Tibial nerve (tissue), 4 donors: ENCODE measurements around the gene GLI1.

Source experiments
- EP300 ChIP-seq, 2 donors: sonication (generic); formaldehyde crosslinking; IDR thresholded peaks; one replicate each; pipeline ENCODE4 v1.6.1; 2017; ENCODE audit warnings: antibody characterized with exemption in 2 of 2, mild to moderate bottlenecking in 1 of 2
- TF ChIP-seq, protein P1 (sequence below), 5 experiments: fragments of 200-600 bp in 3 of 5; fragments of 450-650 bp in 2 of 5; sonication (generic) in 3 of 5; IDR thresholded peaks; one replicate each; pipeline ENCODE4 v1.5.1; 2016 to 2019; ENCODE audit warnings: antibody characterized with exemption in 5 of 5, mild to moderate bottlenecking in 3 of 5, moderate library complexity in 2 of 5

DNA sequence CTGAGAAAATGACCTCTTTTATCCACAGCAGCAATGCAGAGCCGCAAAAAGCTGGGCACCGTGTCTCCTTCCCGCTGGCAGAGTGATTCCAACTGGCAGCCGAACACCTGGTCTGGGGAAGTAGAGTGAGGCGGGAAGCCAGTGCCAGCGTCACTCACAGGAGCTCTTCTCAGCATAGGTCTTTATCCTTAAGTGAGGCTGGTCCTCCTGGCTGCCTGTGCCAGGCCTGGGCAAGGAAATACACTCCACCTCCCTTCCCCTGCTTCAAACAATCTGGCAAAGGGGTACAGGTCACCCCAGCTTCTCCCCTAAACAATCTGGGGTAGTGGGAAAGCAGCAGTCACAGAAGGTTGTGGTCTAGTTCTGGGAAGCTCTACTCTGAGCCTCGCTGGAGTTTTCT is 15.3 kb downstream of the GLI1 start:
- TF ChIP-seq, protein P1, sequence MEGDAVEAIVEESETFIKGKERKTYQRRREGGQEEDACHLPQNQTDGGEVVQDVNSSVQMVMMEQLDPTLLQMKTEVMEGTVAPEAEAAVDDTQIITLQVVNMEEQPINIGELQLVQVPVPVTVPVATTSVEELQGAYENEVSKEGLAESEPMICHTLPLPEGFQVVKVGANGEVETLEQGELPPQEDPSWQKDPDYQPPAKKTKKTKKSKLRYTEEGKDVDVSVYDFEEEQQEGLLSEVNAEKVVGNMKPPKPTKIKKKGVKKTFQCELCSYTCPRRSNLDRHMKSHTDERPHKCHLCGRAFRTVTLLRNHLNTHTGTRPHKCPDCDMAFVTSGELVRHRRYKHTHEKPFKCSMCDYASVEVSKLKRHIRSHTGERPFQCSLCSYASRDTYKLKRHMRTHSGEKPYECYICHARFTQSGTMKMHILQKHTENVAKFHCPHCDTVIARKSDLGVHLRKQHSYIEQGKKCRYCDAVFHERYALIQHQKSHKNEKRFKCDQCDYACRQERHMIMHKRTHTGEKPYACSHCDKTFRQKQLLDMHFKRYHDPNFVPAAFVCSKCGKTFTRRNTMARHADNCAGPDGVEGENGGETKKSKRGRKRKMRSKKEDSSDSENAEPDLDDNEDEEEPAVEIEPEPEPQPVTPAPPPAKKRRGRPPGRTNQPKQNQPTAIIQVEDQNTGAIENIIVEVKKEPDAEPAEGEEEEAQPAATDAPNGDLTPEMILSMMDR (IDR thresholded peaks at IDR 0.05) = no peak
- TF ChIP-seq EP300 (IDR thresholded peaks at IDR 0.05) = no peak
